ENCODE measurements around the gene ABCB1. TPM values are rescaled to one million over a fixed set of nuclear protein-coding genes. Genes with fewer than 3 reads are reported as not detected.

ABCB1 gene
- total RNA-seq, 1 donor from 2014 or later, result 0.78 TPM

DNA sequence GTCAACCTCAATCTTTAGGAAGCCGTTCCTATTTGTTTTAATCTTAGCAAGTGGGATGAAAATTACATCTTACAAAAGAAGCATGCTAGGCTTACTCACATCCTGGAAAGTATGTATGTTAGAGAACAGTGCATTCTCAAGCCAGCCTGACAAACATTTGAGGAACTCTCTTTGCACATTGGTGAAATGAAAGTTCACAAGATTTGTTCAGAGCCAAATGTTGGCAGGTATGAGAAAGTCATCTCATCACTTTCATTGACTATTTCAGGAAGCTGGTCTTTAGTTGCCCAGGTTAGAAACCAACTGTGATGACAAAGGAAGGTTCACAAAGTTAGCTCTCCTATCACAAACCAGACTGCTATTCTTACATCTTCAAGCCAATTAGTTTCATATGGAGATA, 57.1 kb downstream of the ABCB1 start:
- Mint-ChIP-seq H3K4me1 (ENCODE audit: low read depth, unreplicated experiment) (no peaks in the 10 kb centered on the region), H3K4me3 (ENCODE audit: unreplicated experiment) (no peak overlapping the region), H3K27ac (ENCODE audit: unreplicated experiment) (no peak overlapping the region), H3K36me3 (ENCODE audit: unreplicated experiment) (no peaks in the 10 kb centered on the region), H3K27me3 (ENCODE audit: unreplicated experiment) (no peaks in the 10 kb centered on the region), H3K9me3 (ENCODE audit: unreplicated experiment) (no peaks in the 10 kb centered on the region)
- DNase-seq, result no peak
- TF ChIP-seq, protein P1, sequence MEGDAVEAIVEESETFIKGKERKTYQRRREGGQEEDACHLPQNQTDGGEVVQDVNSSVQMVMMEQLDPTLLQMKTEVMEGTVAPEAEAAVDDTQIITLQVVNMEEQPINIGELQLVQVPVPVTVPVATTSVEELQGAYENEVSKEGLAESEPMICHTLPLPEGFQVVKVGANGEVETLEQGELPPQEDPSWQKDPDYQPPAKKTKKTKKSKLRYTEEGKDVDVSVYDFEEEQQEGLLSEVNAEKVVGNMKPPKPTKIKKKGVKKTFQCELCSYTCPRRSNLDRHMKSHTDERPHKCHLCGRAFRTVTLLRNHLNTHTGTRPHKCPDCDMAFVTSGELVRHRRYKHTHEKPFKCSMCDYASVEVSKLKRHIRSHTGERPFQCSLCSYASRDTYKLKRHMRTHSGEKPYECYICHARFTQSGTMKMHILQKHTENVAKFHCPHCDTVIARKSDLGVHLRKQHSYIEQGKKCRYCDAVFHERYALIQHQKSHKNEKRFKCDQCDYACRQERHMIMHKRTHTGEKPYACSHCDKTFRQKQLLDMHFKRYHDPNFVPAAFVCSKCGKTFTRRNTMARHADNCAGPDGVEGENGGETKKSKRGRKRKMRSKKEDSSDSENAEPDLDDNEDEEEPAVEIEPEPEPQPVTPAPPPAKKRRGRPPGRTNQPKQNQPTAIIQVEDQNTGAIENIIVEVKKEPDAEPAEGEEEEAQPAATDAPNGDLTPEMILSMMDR (IDR thresholded peaks at IDR 0.05; ENCODE audit: partially characterized antibody, unreplicated experiment), result no peak

DNA sequence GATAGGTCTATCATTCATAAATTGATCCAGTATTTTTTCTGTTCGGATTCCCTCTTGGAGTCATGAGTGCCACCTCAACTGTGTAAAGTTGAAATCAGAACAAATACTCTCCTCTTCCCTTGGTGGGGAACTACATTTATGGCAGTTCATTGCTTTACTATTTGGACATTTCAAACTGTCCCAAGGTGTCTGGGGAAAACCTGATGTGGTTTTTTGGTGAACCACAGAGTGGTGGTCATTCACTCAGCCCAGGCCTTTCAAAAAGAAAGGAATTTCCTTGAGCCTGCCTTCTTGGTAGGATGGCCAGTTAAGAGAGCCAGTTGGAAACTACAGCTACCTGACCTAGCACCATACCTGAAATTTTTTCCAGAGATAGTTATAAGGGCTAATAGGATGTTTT, 59.0 kb downstream of the ABCB1 start:
- Mint-ChIP-seq H3K4me1 (ENCODE audit: low read depth, unreplicated experiment) (no peaks in the 10 kb centered on the region), H3K4me3 (ENCODE audit: unreplicated experiment) (no peak overlapping the region), H3K36me3 (ENCODE audit: unreplicated experiment) (no peaks in the 10 kb centered on the region)

GRCh38 chr7:87538052-87538451, 62.6 kb downstream of the ABCB1 start:
- H3K27ac Mint-ChIP-seq (ENCODE audit: unreplicated experiment), result no peak overlapping the region
- no peaks in the 10 kb centered on the region for H3K4me1 Mint-ChIP-seq (ENCODE audit: low read depth, unreplicated experiment)
- no peak for DNase-seq
- H3K36me3 Mint-ChIP-seq (ENCODE audit: unreplicated experiment), result no peaks in the 10 kb centered on the region
- no peak overlapping the region for H3K4me3 Mint-ChIP-seq (ENCODE audit: unreplicated experiment)
- no peaks in the 10 kb centered on the region for H3K9me3 Mint-ChIP-seq (ENCODE audit: unreplicated experiment)
- H3K27me3 Mint-ChIP-seq (ENCODE audit: unreplicated experiment), result no peaks in the 10 kb centered on the region
- TF ChIP-seq, protein P1 (IDR thresholded peaks at IDR 0.05; ENCODE audit: partially characterized antibody, unreplicated experiment), result no peak

More for the DNA sequence above, 59.0 kb downstream of the ABCB1 start:
- no peak for DNase-seq
- no peak overlapping the region for H3K27ac Mint-ChIP-seq (ENCODE audit: unreplicated experiment)
- no peaks in the 10 kb centered on the region for H3K9me3 Mint-ChIP-seq (ENCODE audit: unreplicated experiment)
- TF ChIP-seq, protein P1 (IDR thresholded peaks at IDR 0.05; ENCODE audit: partially characterized antibody, unreplicated experiment), result no peak
- H3K27me3 Mint-ChIP-seq (ENCODE audit: unreplicated experiment), result no peaks in the 10 kb centered on the region

- H3K4me1 Mint-ChIP-seq (ENCODE audit: low read depth, unreplicated experiment), result no peaks in the 10 kb centered on the region
- TF ChIP-seq, protein P1 (IDR thresholded peaks at IDR 0.05; ENCODE audit: partially characterized antibody, unreplicated experiment), result no peak
- no peak for DNase-seq
- H3K9me3 Mint-ChIP-seq (ENCODE audit: unreplicated experiment), result no peaks in the 10 kb centered on the region
- no peaks in the 10 kb centered on the region for H3K27me3 Mint-ChIP-seq (ENCODE audit: unreplicated experiment)
- H3K4me3 Mint-ChIP-seq (ENCODE audit: unreplicated experiment), result no peak overlapping the region
- H3K27ac Mint-ChIP-seq (ENCODE audit: unreplicated experiment), result no peak overlapping the region
- H3K36me3 Mint-ChIP-seq (ENCODE audit: unreplicated experiment), result no peaks in the 10 kb centered on the region
Measured at GRCh38 chr7:87534072-87534471, 66.6 kb downstream of the ABCB1 start.

GRCh38 chr7:87530126-87530525, 70.6 kb downstream of the ABCB1 start:
- no peak for DNase-seq
- H3K4me1 Mint-ChIP-seq (ENCODE audit: low read depth, unreplicated experiment), result peaks cover 2% of the 10 kb centered on the region
- H3K9me3 Mint-ChIP-seq (ENCODE audit: unreplicated experiment), result no peaks in the 10 kb centered on the region
- H3K27me3 Mint-ChIP-seq (ENCODE audit: unreplicated experiment), result no peaks in the 10 kb centered on the region
- no peak overlapping the region for H3K4me3 Mint-ChIP-seq (ENCODE audit: unreplicated experiment)
- no peak overlapping the region for H3K27ac Mint-ChIP-seq (ENCODE audit: unreplicated experiment)
- no peaks in the 10 kb centered on the region for H3K36me3 Mint-ChIP-seq (ENCODE audit: unreplicated experiment)
- TF ChIP-seq, protein P1 (IDR thresholded peaks at IDR 0.05; ENCODE audit: partially characterized antibody, unreplicated experiment), result no peak

Measured in glutamatergic neuron (in vitro differentiated cells).